WTC11 (cell line): Measurements from ENCODE around the gene NSUN2. TPM values are rescaled to one million over a fixed set of nuclear protein-coding genes. Genes with fewer than 3 reads are reported as not detected.

Source experiments
- ATAC-seq: fragments of 200-7000 bp; cut with Tn5 transposase; 2 replicates; pipeline ENCODE4 v1.10.0; 2021; ENCODE audit warnings: mild to moderate bottlenecking, moderate library complexity
- CTCF ChIA-PET: fragments of 300-600 bp; sonication (Branson Sonifier 250); formaldehyde crosslinking; loops from one replicate; lab custom pipeline; 2021; ENCODE audit warnings: antibody characterized with exemption; lab: Charles Lee
- POLR2A ChIA-PET: fragments of 350-600 bp; sonication (Branson Sonifier 250); formaldehyde crosslinking; loops from one replicate; lab custom pipeline; 2021; ENCODE audit warnings: antibody characterized with exemption; lab: Charles Lee
- DNase-seq: peaks from one replicate; pipeline ENCODE4 v3.0.0; 2021; ENCODE audit warnings: low spot score
- H3K27ac Mint-ChIP-seq: 2 replicates; pipeline ENCODE4 v1.8.0; 2021; ENCODE audit warnings: mixed read lengths
- H3K27me3 Mint-ChIP-seq: 2 replicates; pipeline ENCODE4 v1.8.0; 2021; ENCODE audit warnings: low read depth, mild to moderate bottlenecking, moderate library complexity, mixed read lengths
- H3K36me3 Mint-ChIP-seq: 2 replicates; pipeline ENCODE4 v1.8.0; 2021; ENCODE audit warnings: mixed read lengths
- H3K4me1 Mint-ChIP-seq: 2 replicates; pipeline ENCODE4 v1.8.0; 2022; ENCODE audit warnings: mixed read lengths
- H3K4me3 Mint-ChIP-seq: 2 replicates; pipeline ENCODE4 v1.8.0; 2021; ENCODE audit warnings: mild to moderate bottlenecking, moderate library complexity, mixed read lengths
- H3K9me3 Mint-ChIP-seq: 2 replicates; pipeline ENCODE4 v1.8.0; 2021; ENCODE audit warnings: mixed read lengths
- CBFB ChIP-seq: sonication (generic); formaldehyde crosslinking; IDR thresholded peaks from 2 replicates; pipeline ENCODE4 v1.8.1; 2022; ENCODE audit warnings: mild to moderate bottlenecking, low read depth, missing genetic modification reagents
- CREM ChIP-seq: sonication (generic); formaldehyde crosslinking; IDR thresholded peaks from 2 replicates; pipeline ENCODE4 v1.8.1; 2022; ENCODE audit warnings: mild to moderate bottlenecking, missing genetic modification reagents, moderate library complexity
- FOXP1 ChIP-seq: sonication (generic); formaldehyde crosslinking; IDR thresholded peaks from 2 replicates; pipeline ENCODE4 v1.8.0; 2022; ENCODE audit warnings: missing genetic modification reagents, mild to moderate bottlenecking, moderate library complexity, borderline replicate concordance
- IRF2 ChIP-seq: sonication (generic); formaldehyde crosslinking; IDR thresholded peaks from 2 replicates; pipeline ENCODE4 v1.8.0; 2022; ENCODE audit warnings: low read depth, missing genetic modification reagents, borderline replicate concordance
- KAT7 ChIP-seq: sonication (generic); formaldehyde crosslinking; IDR thresholded peaks from 2 replicates; pipeline ENCODE4 v1.8.1; 2023; ENCODE audit warnings: missing genetic modification reagents, mild to moderate bottlenecking, borderline replicate concordance
- NFATC4 ChIP-seq: fragments of 250-450 bp; sonication (Bioruptor Pico); IDR thresholded peaks from 2 replicates; pipeline ENCODE4 v1.9.0; 2021; ENCODE audit warnings: mild to moderate bottlenecking
- NR1H2 ChIP-seq: sonication (generic); formaldehyde crosslinking; IDR thresholded peaks from 2 replicates; pipeline ENCODE4 v1.9.0; 2021; ENCODE audit warnings: mild to moderate bottlenecking, moderate library complexity, missing genetic modification reagents
- NR2C2 ChIP-seq: sonication (generic); formaldehyde crosslinking; IDR thresholded peaks from 2 replicates; pipeline ENCODE4 v1.8.0; 2022; ENCODE audit warnings: mild to moderate bottlenecking, missing genetic modification reagents
- OVOL2 ChIP-seq: fragments of 250-450 bp; sonication (Bioruptor Pico); IDR thresholded peaks from 2 replicates; pipeline ENCODE4 v1.9.0; 2021; ENCODE audit warnings: mild to moderate bottlenecking, borderline replicate concordance
- SMAD4 ChIP-seq: sonication (generic); formaldehyde crosslinking; IDR thresholded peaks from 2 replicates; pipeline ENCODE4 v1.8.0; 2022; ENCODE audit warnings: mild to moderate bottlenecking, missing genetic modification reagents
- SOX15 ChIP-seq: fragments of 250-450 bp; sonication (Bioruptor Pico); IDR thresholded peaks from 2 replicates; pipeline ENCODE4 v1.9.0; 2021; ENCODE audit warnings: mild to moderate bottlenecking
- TEAD4 ChIP-seq: sonication (generic); formaldehyde crosslinking; IDR thresholded peaks from 2 replicates; pipeline ENCODE4 v1.8.0; 2022; ENCODE audit warnings: mild to moderate bottlenecking, missing genetic modification reagents
- ZNF219 ChIP-seq: sonication (generic); formaldehyde crosslinking; IDR thresholded peaks from 2 replicates; pipeline ENCODE4 v1.8.0; 2023; ENCODE audit warnings: missing genetic modification reagents, mild to moderate bottlenecking, borderline replicate concordance
- total RNA-seq: library from RNA; stranded (reverse); gene quantifications from 3 replicates; pipeline ENCODE4 v1.2.3, GENCODE V29; 2021
- TF ChIP-seq, protein P1 (sequence below): sonication (generic); formaldehyde crosslinking; conservative IDR thresholded peaks from 2 replicates; pipeline ENCODE4 v1.8.1; 2023; ENCODE audit warnings: mild to moderate bottlenecking, low read depth, missing genetic modification reagents, moderate library complexity
- TF ChIP-seq, protein P2 (sequence below): sonication (generic); formaldehyde crosslinking; IDR thresholded peaks from 2 replicates; pipeline ENCODE4 v1.8.1; 2022; ENCODE audit warnings: low read depth, missing genetic modification reagents, borderline replicate concordance
- TF ChIP-seq, protein P3 (sequence below): fragments of 250-450 bp; sonication (Bioruptor Pico); conservative IDR thresholded peaks from 2 replicates; pipeline ENCODE4 v1.9.0; 2021; ENCODE audit warnings: mild to moderate bottlenecking
- TF ChIP-seq, protein P4 (sequence below): sonication (generic); formaldehyde crosslinking; IDR thresholded peaks from 2 replicates; pipeline ENCODE4 v1.8.1; 2022; ENCODE audit warnings: mild to moderate bottlenecking, moderate library complexity, missing genetic modification reagents
- TF ChIP-seq, protein P5 (sequence below): sonication (generic); formaldehyde crosslinking; IDR thresholded peaks from 2 replicates; pipeline ENCODE4 v1.8.0; 2022; ENCODE audit warnings: mild to moderate bottlenecking, missing genetic modification reagents
- TF ChIP-seq, protein P6 (sequence below): fragments of 250-450 bp; sonication (Bioruptor Pico); IDR thresholded peaks from 2 replicates; pipeline ENCODE4 v1.9.0; 2021; ENCODE audit warnings: mild to moderate bottlenecking, borderline replicate concordance
- TF ChIP-seq, protein P7 (sequence below): sonication (generic); formaldehyde crosslinking; IDR thresholded peaks from 2 replicates; pipeline ENCODE4 v1.8.1; 2023; ENCODE audit warnings: mild to moderate bottlenecking, missing genetic modification reagents

NSUN2 gene
- total RNA-seq, 1 experiment from 2014 or later = 88.4 TPM

DNA sequence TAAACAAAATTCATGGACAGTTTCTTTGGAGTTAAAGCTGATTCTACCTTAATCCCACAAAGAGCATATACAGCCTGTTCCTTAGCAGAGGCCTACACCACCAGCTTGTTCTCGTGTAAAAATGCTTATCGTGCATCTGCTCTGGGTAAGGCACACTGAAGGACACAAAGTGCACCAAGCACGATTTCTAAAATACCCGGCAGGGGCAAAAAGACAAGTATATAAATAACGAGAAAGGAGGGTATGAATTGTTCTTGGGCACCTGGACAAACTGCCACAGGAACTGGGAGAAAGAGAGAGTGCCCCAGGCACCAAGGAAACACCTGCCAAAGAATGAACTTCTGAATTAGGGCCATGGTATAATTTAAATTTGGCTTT, 25.3 kb downstream of the NSUN2 start (continued):
- TF ChIP-seq, protein P1, sequence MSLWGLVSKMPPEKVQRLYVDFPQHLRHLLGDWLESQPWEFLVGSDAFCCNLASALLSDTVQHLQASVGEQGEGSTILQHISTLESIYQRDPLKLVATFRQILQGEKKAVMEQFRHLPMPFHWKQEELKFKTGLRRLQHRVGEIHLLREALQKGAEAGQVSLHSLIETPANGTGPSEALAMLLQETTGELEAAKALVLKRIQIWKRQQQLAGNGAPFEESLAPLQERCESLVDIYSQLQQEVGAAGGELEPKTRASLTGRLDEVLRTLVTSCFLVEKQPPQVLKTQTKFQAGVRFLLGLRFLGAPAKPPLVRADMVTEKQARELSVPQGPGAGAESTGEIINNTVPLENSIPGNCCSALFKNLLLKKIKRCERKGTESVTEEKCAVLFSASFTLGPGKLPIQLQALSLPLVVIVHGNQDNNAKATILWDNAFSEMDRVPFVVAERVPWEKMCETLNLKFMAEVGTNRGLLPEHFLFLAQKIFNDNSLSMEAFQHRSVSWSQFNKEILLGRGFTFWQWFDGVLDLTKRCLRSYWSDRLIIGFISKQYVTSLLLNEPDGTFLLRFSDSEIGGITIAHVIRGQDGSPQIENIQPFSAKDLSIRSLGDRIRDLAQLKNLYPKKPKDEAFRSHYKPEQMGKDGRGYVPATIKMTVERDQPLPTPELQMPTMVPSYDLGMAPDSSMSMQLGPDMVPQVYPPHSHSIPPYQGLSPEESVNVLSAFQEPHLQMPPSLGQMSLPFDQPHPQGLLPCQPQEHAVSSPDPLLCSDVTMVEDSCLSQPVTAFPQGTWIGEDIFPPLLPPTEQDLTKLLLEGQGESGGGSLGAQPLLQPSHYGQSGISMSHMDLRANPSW (CRISPR knock-in tag) = no peak
- TF ChIP-seq CBFB (CRISPR knock-in tag) (no peak), CREM (CRISPR knock-in tag) (no peak), SMAD4 (CRISPR knock-in tag) (no peak), TEAD4 (no peak)
- TF ChIP-seq, protein P2, sequence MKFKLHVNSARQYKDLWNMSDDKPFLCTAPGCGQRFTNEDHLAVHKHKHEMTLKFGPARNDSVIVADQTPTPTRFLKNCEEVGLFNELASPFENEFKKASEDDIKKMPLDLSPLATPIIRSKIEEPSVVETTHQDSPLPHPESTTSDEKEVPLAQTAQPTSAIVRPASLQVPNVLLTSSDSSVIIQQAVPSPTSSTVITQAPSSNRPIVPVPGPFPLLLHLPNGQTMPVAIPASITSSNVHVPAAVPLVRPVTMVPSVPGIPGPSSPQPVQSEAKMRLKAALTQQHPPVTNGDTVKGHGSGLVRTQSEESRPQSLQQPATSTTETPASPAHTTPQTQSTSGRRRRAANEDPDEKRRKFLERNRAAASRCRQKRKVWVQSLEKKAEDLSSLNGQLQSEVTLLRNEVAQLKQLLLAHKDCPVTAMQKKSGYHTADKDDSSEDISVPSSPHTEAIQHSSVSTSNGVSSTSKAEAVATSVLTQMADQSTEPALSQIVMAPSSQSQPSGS (CRISPR knock-in tag) = no peak

DNA sequence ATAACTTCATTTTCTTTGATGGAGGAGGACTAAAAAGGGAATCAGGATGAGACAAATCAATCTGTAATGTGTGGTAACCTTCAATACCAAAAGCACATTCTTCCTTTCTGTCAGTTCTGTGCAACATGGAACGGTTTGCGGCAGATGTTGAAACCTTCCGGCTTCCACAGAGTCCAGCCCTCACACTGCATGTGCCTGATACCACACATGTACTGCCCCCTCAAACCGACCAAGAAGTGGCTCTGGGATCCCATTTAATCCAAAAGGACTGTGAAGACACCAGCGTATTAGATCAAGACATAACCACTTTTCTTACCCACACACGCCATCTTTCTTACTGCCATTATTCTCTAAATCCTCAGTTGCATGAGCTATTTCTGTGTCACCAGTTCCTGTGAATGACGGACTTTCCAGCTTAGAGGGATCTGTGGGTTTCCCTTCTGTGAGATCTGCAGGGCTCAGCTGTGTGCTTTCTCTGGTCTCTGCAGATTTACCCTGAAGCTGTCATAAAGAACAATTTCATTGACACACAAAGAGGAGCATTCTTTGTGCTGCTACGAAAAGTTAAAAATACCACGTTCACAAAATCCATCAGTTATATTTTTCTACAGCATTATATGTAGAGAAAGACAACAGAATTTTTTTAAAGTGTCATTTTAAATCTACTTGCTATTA, 25.8 kb downstream of the NSUN2 start:
- ChIA-PET POLR2A (no interaction called here), CTCF (no interaction called here)
- DNase-seq = no peak
- no peak for ATAC-seq
- no peak overlapping the region for H3K4me3 Mint-ChIP-seq
- no peak overlapping the region for H3K27ac Mint-ChIP-seq
- no peaks in the 10 kb centered on the region for H3K27me3 Mint-ChIP-seq
- H3K4me1 Mint-ChIP-seq = no peaks in the 10 kb centered on the region
- H3K36me3 Mint-ChIP-seq = peaks cover 90% of the 10 kb centered on the region
- no peaks in the 10 kb centered on the region for H3K9me3 Mint-ChIP-seq
- TF ChIP-seq OVOL2 (CRISPR knock-in tag) (no peak), FOXP1 (CRISPR knock-in tag) (no peak), NFATC4 (no peak), SOX15 (CRISPR knock-in tag) (no peak), KAT7 (CRISPR knock-in tag) (no peak), ZNF219 (CRISPR knock-in tag) (no peak), NR2C2 (no peak), NR1H2 (CRISPR knock-in tag) (no peak), IRF2 (CRISPR knock-in tag) (no peak)
- TF ChIP-seq, protein P3, sequence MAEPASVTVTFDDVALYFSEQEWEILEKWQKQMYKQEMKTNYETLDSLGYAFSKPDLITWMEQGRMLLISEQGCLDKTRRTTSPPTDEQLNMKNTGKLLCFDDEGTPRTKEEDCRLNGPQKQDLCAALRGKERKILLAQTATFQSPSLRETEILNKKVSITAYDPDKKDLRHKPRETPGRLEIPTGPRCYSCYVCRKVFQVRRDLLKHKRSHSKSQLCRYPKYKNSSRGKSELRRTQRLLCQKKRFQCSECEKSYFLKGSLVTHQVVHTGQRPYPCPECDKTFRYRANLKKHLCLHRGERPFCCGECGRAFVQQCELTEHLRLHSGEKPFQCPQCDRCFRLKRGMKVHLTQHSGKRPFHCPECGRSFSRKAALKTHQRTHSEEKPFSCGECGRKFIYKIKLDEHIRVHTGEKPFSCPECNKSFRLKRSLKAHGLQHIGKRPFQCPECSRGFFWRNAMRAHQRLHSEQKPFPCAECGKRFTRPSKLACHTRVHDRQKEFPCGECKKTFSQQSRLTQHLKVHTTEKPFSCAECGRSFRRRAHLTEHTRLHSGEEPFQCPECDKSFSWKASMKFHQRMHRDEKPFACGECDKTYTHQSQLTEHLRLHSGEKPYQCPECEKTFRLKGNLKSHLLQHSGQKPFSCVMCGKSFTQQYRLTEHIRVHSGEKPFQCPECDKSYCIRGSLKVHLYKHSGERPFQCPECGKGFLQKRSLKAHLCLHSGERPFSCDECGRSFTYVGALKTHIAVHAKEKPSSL = no peak
- TF ChIP-seq, protein P4, sequence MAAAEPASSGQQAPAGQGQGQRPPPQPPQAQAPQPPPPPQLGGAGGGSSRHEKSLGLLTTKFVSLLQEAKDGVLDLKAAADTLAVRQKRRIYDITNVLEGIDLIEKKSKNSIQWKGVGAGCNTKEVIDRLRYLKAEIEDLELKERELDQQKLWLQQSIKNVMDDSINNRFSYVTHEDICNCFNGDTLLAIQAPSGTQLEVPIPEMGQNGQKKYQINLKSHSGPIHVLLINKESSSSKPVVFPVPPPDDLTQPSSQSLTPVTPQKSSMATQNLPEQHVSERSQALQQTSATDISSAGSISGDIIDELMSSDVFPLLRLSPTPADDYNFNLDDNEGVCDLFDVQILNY (CRISPR knock-in tag) = no peak
- TF ChIP-seq, protein P5, sequence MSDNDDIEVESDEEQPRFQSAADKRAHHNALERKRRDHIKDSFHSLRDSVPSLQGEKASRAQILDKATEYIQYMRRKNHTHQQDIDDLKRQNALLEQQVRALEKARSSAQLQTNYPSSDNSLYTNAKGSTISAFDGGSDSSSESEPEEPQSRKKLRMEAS (CRISPR knock-in tag) = no peak
- TF ChIP-seq, protein P6, sequence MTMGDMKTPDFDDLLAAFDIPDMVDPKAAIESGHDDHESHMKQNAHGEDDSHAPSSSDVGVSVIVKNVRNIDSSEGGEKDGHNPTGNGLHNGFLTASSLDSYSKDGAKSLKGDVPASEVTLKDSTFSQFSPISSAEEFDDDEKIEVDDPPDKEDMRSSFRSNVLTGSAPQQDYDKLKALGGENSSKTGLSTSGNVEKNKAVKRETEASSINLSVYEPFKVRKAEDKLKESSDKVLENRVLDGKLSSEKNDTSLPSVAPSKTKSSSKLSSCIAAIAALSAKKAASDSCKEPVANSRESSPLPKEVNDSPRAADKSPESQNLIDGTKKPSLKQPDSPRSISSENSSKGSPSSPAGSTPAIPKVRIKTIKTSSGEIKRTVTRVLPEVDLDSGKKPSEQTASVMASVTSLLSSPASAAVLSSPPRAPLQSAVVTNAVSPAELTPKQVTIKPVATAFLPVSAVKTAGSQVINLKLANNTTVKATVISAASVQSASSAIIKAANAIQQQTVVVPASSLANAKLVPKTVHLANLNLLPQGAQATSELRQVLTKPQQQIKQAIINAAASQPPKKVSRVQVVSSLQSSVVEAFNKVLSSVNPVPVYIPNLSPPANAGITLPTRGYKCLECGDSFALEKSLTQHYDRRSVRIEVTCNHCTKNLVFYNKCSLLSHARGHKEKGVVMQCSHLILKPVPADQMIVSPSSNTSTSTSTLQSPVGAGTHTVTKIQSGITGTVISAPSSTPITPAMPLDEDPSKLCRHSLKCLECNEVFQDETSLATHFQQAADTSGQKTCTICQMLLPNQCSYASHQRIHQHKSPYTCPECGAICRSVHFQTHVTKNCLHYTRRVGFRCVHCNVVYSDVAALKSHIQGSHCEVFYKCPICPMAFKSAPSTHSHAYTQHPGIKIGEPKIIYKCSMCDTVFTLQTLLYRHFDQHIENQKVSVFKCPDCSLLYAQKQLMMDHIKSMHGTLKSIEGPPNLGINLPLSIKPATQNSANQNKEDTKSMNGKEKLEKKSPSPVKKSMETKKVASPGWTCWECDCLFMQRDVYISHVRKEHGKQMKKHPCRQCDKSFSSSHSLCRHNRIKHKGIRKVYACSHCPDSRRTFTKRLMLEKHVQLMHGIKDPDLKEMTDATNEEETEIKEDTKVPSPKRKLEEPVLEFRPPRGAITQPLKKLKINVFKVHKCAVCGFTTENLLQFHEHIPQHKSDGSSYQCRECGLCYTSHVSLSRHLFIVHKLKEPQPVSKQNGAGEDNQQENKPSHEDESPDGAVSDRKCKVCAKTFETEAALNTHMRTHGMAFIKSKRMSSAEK (CRISPR knock-in tag) = no peak
- TF ChIP-seq, protein P1 (CRISPR knock-in tag) = no peak
- TF ChIP-seq, protein P7, sequence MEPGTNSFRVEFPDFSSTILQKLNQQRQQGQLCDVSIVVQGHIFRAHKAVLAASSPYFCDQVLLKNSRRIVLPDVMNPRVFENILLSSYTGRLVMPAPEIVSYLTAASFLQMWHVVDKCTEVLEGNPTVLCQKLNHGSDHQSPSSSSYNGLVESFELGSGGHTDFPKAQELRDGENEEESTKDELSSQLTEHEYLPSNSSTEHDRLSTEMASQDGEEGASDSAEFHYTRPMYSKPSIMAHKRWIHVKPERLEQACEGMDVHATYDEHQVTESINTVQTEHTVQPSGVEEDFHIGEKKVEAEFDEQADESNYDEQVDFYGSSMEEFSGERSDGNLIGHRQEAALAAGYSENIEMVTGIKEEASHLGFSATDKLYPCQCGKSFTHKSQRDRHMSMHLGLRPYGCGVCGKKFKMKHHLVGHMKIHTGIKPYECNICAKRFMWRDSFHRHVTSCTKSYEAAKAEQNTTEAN = no peak
